ENCODE data around the gene GRWD1. TPM values are rescaled to one million over a fixed set of nuclear protein-coding genes. Genes with fewer than 3 reads are reported as not detected.

The GRWD1 gene
- 10 to 100 TPM; 28.4 to 29.9 TPM for total RNA-seq

GRCh38 chr19:48445606-48446481 is at the start of gene GRWD1:
GRWD1 (plus strand) TSS chr19:48445983; CDS start chr19:48446006, 23 bp downstream.

GRCh38 chr19:48455171-48455907 is 9.6 kb downstream of the GRWD1 start, which contains the start of gene KCNJ14:
KCNJ14 (plus strand) TSS chr19:48455574; CDS start chr19:48461725, 6,151 bp downstream.

DNA sequence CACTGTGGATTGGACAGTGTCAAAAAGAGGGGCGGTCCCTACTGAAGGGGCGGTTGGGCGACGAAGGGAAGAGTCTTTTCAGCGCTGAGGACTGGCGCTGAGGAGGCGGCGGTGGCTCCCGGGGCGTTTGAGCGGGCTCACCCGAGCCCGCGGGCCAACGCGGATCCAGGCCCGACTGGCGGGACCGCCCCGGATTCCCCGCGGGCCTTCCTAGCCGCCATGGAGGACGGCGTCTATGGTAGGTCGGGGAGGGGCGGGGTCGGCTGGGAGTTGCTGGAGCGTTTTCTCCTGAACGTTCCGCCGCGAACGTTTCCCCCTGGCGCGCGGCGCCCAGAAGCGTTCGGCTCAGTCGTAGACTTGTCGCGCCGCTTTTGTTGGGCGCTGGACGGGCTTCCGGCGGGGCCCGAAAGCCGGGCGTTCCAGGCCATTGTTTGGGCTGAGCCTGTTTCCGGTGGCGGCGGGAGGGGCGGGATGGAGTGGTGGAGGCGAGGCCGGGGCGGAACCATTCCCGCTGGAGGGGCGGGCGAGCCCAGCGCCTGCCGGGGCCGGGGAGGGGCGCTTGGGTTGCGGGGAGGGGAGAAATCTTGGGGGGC is 23.6 kb downstream of the GRWD1 start, which contains the start of gene CYTH2:
Gene CYTH2, plus strand, starts transcription at position 81 of the 593 bp plus-strand sequence. Its CDS starts 139 bp downstream, at position 220.

Other genes with a start within 250 kb of the GRWD1 start
- 100 to 1,000 TPM; 228 to 232 TPM for gene CARD8, start 190.1 kb upstream of the GRWD1 start, total RNA-seq
- under 1 TPM; 0.18 to 0.31 TPM for gene ZNF114, start 175.9 kb upstream of the GRWD1 start, total RNA-seq
- 100 to 1,000 TPM; 397 to 399 TPM for gene EMP3, start 120.4 kb upstream of the GRWD1 start, total RNA-seq
- 10 to 100 TPM; 17.0 to 19.1 TPM for gene TMEM143, start 82.0 kb upstream of the GRWD1 start, total RNA-seq
- gene SYNGR4, start 81.6 kb upstream of the GRWD1 start, total RNA-seq: not detected
- gene KDELR1, start 54.4 kb upstream of the GRWD1 start, total RNA-seq: 10 to 100 TPM; 71.5 to 76.1 TPM
- gene GRIN2D, start 52.3 kb upstream of the GRWD1 start, total RNA-seq: under 1 TPM; 0.05 to 0.08 TPM
- under 1 TPM; 0.71 to 0.75 TPM for gene KCNJ14, start 9.6 kb downstream of the GRWD1 start, total RNA-seq
- 10 to 100 TPM; 62.3 to 66.6 TPM for gene CYTH2, start 23.4 kb downstream of the GRWD1 start, total RNA-seq
- 1 to 10 TPM; 5.7 to 7.5 TPM for gene LMTK3, start 65.9 kb downstream of the GRWD1 start, total RNA-seq
- under 1 TPM in 1 of 2 experiments, not detected in 1; 0.17 TPM for gene SULT2B1, start 106.2 kb downstream of the GRWD1 start, total RNA-seq
- gene SPACA4, start 160.8 kb downstream of the GRWD1 start, total RNA-seq: not detected
- 1 to 10 TPM; 1.2 to 2.1 TPM for gene FAM83E, start 169.1 kb downstream of the GRWD1 start, total RNA-seq
- 1,000 to 10,000 TPM; 2,122 to 2,183 TPM for gene RPL18, start 173.2 kb downstream of the GRWD1 start, total RNA-seq
- gene SPHK2, start 173.5 kb downstream of the GRWD1 start, total RNA-seq: 10 to 100 TPM; 26.6 to 30.6 TPM
- gene DBP, start 191.4 kb downstream of the GRWD1 start, total RNA-seq: 10 to 100 TPM; 25.8 to 27.4 TPM
- gene CA11, start 200.2 kb downstream of the GRWD1 start, total RNA-seq: 10 to 100 TPM; 10.7 to 11.5 TPM
- 1 to 10 TPM; 1.2 to 1.3 TPM for gene NTN5, start 227.0 kb downstream of the GRWD1 start, total RNA-seq
- gene FUT2, start 250.0 kb downstream of the GRWD1 start, total RNA-seq: not detected

Data from activated naive CD4-positive, alpha-beta T cell treated with anti-CD3 and anti-CD28 coated beads, Interleukin-2, amount 10 ng/mL, durations not matched to agents 5 hours and 36 hours (primary cell).